Immature natural killer cell (primary cell): ENCODE results near the gene FOCAD. TPM values are rescaled to one million over a fixed set of nuclear protein-coding genes. Genes with fewer than 3 reads are reported as not detected.
"Not testable (repeated sequence)": the region's sequence is repeated elsewhere in the genome, so short reads cannot be mapped to it uniquely, and the experiment has no call there.

Experiments
- DNase-seq, 3 donors: peaks; one replicate each; pipeline ENCODE4 v3.0.0; 2022; ENCODE audit warnings: mixed read lengths in 1 of 3
- H3K27ac Mint-ChIP-seq, 6 donors: one replicate each; pipeline ENCODE4 v1.8.0; 2020; ENCODE audit warnings: mixed read lengths in 6 of 6, mild to moderate bottlenecking in 5 of 6, inconsistent platforms in 4 of 6, moderate library complexity in 3 of 6
- H3K27me3 Mint-ChIP-seq, 3 donors: one replicate each; pipeline ENCODE4 v1.8.0; 2020 to 2021; ENCODE audit warnings: low read depth in 3 of 3, mild to moderate bottlenecking in 3 of 3, mixed read lengths in 3 of 3, moderate library complexity in 3 of 3, inconsistent platforms in 1 of 3
- H3K36me3 Mint-ChIP-seq, 3 donors: one replicate each; pipeline ENCODE4 v1.8.0; 2020; ENCODE audit warnings: mixed read lengths in 3 of 3, inconsistent platforms in 2 of 3, mild to moderate bottlenecking in 2 of 3
- H3K4me1 Mint-ChIP-seq, 2 donors: one replicate each; pipeline ENCODE4 v1.8.0; 2020; ENCODE audit warnings: inconsistent platforms in 2 of 2, mild to moderate bottlenecking in 2 of 2, mixed read lengths in 2 of 2, moderate library complexity in 1 of 2
- H3K4me3 Mint-ChIP-seq, 5 donors: one replicate each; pipeline ENCODE4 v1.8.0; 2020; ENCODE audit warnings: mild to moderate bottlenecking in 5 of 5, mixed read lengths in 5 of 5, inconsistent platforms in 3 of 5, moderate library complexity in 3 of 5
- H3K9me3 Mint-ChIP-seq, 6 donors: one replicate each; pipeline ENCODE4 v1.8.0; 2020; ENCODE audit warnings: mild to moderate bottlenecking in 6 of 6, mixed read lengths in 6 of 6, inconsistent platforms in 4 of 6, moderate library complexity in 3 of 6
- polyA plus RNA-seq, 3 donors: library from polyadenylated mRNA; unstranded; fragments of 300-500 nt; fragmentation: Illumina TruSeq; gene quantifications; one replicate each; pipeline ENCODE4 v1.2.3, GENCODE V29; 2021

FOCAD gene
- polyA plus RNA-seq, 3 donors from 2014 or later, result 9.1 to 18.5 (median 13.9) TPM

DNA sequence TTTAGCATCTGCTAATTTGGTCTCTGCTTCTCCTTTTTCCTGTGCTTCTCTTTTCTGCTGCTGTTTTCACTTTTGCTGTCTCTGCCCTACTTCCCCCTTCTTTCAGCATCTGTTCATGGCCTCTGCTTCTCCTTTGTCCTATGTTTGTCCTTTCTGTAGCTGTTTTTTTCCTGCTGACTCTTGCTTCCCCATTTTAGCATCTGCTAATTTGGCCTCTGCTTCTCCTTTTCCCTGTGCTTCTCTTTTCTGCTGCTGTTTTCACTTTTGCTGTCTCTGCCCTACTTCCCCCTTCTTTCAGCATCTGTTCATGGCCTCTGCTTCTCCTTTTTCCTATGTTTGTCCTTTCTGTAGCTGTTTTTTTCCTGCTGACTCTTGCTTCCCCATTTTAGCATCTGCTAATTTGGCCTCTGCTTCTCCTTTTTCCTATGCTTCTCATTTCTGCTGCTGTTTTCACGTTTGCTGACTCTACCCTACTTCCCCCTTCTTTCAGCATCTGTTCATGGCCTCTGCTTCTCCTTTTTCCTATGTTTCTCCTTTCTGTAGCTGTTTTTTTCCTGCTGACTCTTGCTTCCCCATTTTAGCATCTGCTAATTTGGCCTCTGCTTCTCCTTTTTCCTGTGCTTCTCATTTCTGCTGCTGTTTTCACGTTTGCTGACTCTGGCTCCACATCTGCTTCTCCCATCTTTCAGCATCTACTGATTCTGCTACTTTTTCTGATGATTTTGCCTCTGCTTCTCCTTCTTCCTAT lies 290.3 kb downstream of the FOCAD start:
- H3K36me3 Mint-ChIP-seq, result peaks cover 28 to 36% (median 35%) of the 10 kb centered on the region in 3 donors
- not testable (repeated sequence) for H3K9me3 Mint-ChIP-seq

DNA sequence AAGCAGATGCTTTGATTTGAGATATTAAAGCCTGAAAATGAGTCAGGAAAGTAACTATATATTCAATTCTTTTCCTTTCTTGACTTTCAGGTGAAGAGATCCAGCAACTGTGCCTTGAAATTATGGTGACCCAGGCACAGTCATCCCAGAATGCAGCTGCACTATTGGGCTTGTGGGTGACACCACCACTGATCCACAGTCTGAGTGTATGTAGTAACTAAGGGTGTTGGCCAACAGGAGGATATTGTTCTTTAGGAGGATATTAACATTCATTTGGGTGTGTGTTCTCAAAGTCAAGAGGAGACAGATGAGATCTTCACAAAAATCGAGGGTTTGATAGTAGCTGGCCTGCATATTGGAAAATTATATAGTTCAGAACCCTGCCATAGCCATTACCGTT lies 294.2 kb downstream of the FOCAD start:
- Mint-ChIP-seq H3K36me3 (peaks cover 38 to 49% (median 48%) of the 10 kb centered on the region in 3 donors), H3K27me3 (no peaks in the 10 kb centered on the region), H3K4me3 (no peak overlapping the region), H3K9me3 (no peaks in the 10 kb centered on the region), H3K27ac (no peak overlapping the region), H3K4me1 (no peaks in the 10 kb centered on the region)
- no peak for DNase-seq

More for the DNA sequence above, 290.3 kb downstream of the FOCAD start:
- H3K4me1 Mint-ChIP-seq, H3K27me3 Mint-ChIP-seq, H3K27ac Mint-ChIP-seq, DNase-seq, H3K4me3 Mint-ChIP-seq: not testable (repeated sequence)

DNA sequence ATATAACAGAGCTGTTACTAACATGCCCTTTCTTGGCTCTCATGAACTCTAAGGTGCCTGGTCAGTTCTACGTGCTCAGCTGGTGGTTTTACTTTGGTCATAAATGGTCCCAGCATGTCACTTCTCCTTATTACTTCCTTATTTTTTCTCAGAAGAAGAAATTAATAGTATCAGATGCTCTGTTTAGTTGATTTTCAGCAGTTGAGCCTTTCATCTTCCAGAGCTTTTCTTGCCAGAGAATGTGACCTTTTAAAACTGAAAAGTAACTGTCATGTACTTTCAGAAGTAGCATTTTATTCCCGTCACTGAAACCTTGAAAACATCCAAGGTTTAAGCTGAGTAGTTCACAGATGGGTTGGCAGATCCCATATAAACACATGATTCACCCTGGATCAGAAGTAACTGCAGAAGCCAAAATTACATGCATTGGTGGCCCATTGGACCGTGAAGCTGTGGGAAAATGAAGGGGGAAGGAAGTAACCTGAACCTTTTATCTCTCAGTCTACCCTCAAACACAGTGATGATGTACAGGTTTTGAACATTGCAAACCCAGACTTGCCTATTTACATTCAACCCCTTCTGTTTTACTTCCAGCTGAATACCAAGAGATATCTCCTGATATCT lies 296.9 kb downstream of the FOCAD start:
- Mint-ChIP-seq H3K36me3 (peaks cover 41 to 48% (median 44%) of the 10 kb centered on the region in 3 donors), H3K4me3 (no peak overlapping the region), H3K4me1 (no peaks in the 10 kb centered on the region), H3K27ac (no peak overlapping the region), H3K27me3 (no peaks in the 10 kb centered on the region), H3K9me3 (no peaks in the 10 kb centered on the region)
- DNase-seq, result no peak

DNA sequence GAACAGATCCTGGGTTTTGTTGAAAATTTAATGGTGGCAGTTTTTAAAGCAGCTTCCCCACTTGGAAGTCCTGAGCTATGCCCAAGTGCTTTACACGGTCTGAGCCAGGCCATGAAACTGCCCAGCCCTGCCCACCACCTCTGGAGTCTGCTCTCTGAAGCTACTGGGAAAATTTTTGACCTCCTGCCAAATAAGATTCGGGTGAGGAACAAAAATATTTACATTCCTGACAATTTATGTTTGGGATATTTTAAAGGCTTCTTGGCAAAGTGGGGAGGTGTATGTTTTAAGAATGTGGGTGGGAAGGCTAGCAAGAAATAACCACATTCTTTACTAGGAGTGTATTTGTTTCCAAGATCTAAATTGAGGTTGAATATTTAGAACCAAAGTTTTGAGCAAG lies 297.4 kb downstream of the FOCAD start:
- Mint-ChIP-seq H3K9me3 (no peaks in the 10 kb centered on the region), H3K36me3 (peaks cover 41 to 47% (median 45%) of the 10 kb centered on the region in 3 donors), H3K4me3 (no peak overlapping the region), H3K27me3 (no peaks in the 10 kb centered on the region), H3K27ac (no peak overlapping the region), H3K4me1 (no peaks in the 10 kb centered on the region)
- DNase-seq, result no peak

GRCh38 chr9:20984506-20984905 lies 300.4 kb downstream of the FOCAD start:
- Mint-ChIP-seq H3K4me3 (no peak overlapping the region), H3K27ac (no peak overlapping the region), H3K27me3 (no peaks in the 10 kb centered on the region), H3K4me1 (no peaks in the 10 kb centered on the region), H3K36me3 (peaks cover 31 to 43% (median 35%) of the 10 kb centered on the region in 3 donors), H3K9me3 (no peaks in the 10 kb centered on the region)
- no peak for DNase-seq

- Mint-ChIP-seq H3K4me3 (no peak overlapping the region), H3K27ac (no peak overlapping the region), H3K9me3 (no peaks in the 10 kb centered on the region), H3K36me3 (peaks cover 38 to 47% (median 46%) of the 10 kb centered on the region in 3 donors), H3K4me1 (no peaks in the 10 kb centered on the region), H3K27me3 (no peaks in the 10 kb centered on the region)
- no peak for DNase-seq
Measured at GRCh38 chr9:20985851-20986600, 302.0 kb downstream of the FOCAD start.

- Mint-ChIP-seq H3K9me3 (no peaks in the 10 kb centered on the region), H3K27ac (no peak overlapping the region), H3K36me3 (peaks cover 23 to 42% (median 39%) of the 10 kb centered on the region in 3 donors), H3K4me1 (no peaks in the 10 kb centered on the region), H3K27me3 (no peaks in the 10 kb centered on the region), H3K4me3 (no peak overlapping the region)
- DNase-seq, result no peak
Measured at GRCh38 chr9:20987521-20987920, 303.5 kb downstream of the FOCAD start.

- Mint-ChIP-seq H3K27ac (no peak overlapping the region), H3K9me3 (no peaks in the 10 kb centered on the region), H3K36me3 (peaks cover 21 to 42% (median 39%) of the 10 kb centered on the region in 3 donors), H3K27me3 (no peaks in the 10 kb centered on the region), H3K4me1 (no peaks in the 10 kb centered on the region), H3K4me3 (no peak overlapping the region)
- no peak for DNase-seq
Measured at GRCh38 chr9:20988061-20988460, 304.0 kb downstream of the FOCAD start.

DNA sequence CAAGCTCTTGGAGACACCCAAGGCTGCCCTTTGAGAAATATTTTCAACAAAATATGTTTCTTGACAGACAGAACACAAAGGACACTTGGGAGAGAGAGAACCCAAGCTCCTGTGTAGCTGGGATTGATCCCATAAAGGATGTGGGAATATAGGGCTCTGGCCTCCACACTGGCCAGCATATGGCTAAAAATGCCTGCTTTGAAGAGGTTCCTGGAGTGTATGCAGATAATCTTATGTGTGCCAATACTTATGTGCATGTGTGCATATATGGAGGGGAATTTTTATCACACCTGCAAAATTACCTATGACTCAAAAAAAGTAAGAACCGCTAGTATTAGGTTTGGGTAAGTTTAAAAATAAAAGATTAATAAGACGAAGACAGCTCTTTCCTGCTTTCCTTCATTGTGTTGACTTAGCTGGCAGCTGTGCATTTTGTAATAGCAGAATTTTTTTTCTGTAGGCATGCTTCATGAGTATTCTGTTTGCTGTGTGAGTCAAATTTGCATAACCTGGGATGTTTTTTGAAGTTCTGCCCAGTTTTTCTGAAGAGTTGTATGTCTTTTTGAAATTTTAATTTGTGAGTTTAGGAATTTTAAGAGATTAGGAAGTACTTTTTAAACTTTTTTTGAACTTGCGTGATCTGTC lies 304.7 kb downstream of the FOCAD start:
- Mint-ChIP-seq H3K27ac (no peak overlapping the region), H3K9me3 (no peaks in the 10 kb centered on the region), H3K36me3 (peaks cover 21 to 45% (median 39%) of the 10 kb centered on the region in 3 donors), H3K4me3 (no peak overlapping the region), H3K4me1 (peaks cover 0 to under 1% of the 10 kb centered on the region in 2 donors), H3K27me3 (no peaks in the 10 kb centered on the region)
- DNase-seq, result no peak

GRCh38 chr9:20989923-20990341 lies 305.9 kb downstream of the FOCAD start:
- H3K4me3 Mint-ChIP-seq, result no peak overlapping the region
- H3K27ac Mint-ChIP-seq, result no peak overlapping the region
- no peaks in the 10 kb centered on the region for H3K27me3 Mint-ChIP-seq
- peaks cover 3 to 9% of the 10 kb centered on the region in 2 donors for H3K4me1 Mint-ChIP-seq
- no peak for DNase-seq
- H3K36me3 Mint-ChIP-seq, result peaks cover 21 to 49% (median 46%) of the 10 kb centered on the region in 3 donors
- no peaks in the 10 kb centered on the region for H3K9me3 Mint-ChIP-seq

DNA sequence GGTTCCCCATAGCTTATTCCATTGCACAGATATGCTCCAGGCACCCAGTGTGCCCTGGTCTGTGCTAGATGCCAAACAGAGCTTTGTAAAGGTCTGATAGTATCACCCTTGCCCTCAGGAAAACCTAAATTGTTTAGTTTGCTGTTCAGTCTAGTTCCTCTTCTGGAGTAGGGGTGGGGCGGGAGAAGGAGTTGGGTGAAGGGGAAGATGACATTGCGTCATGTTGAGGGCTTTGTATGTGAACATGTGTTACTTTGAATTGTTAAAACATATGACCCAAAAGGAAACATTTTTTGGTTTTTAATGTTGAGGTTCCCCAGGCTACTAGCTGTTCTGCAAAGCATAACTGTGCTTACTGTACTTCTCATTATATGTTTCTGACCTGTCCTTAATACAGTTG lies 306.8 kb downstream of the FOCAD start:
- H3K4me1 Mint-ChIP-seq, result peaks cover 3 to 19% of the 10 kb centered on the region in 2 donors
- no peak overlapping the region for H3K27ac Mint-ChIP-seq
- peaks cover 20 to 56% (median 50%) of the 10 kb centered on the region in 3 donors for H3K36me3 Mint-ChIP-seq

DNA sequence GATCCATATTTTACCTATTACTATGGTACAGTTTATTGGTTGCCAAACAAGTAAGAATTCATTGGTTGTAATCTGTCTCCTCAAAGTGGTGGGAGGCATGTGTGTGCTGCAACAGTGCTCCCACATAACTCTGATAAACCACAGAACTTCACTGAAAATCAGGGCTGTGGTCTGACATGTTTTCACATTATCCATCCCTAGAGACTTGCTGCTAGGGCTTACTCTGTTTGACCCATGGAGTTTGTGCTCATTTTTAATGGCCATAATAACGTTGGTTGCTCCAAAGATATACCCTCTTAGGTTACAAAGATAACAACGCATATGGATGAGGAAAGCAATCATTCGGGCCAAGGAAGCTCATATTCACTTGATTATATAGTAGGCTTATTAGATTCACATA lies 310.4 kb downstream of the FOCAD start:
- H3K4me1 Mint-ChIP-seq, result peaks cover 22 to 41% of the 10 kb centered on the region in 2 donors
- no peak overlapping the region for H3K27ac Mint-ChIP-seq
- no peak for DNase-seq
- H3K9me3 Mint-ChIP-seq, result no peaks in the 10 kb centered on the region
- peaks cover 13 to 45% (median 39%) of the 10 kb centered on the region in 3 donors for H3K36me3 Mint-ChIP-seq
- H3K4me3 Mint-ChIP-seq, result no peak overlapping the region
- H3K27me3 Mint-ChIP-seq, result no peaks in the 10 kb centered on the region

More for the DNA sequence above, 306.8 kb downstream of the FOCAD start:
- H3K27me3 Mint-ChIP-seq, result no peaks in the 10 kb centered on the region
- no peak overlapping the region for H3K4me3 Mint-ChIP-seq
- no peak for DNase-seq
- no peaks in the 10 kb centered on the region for H3K9me3 Mint-ChIP-seq

DNA sequence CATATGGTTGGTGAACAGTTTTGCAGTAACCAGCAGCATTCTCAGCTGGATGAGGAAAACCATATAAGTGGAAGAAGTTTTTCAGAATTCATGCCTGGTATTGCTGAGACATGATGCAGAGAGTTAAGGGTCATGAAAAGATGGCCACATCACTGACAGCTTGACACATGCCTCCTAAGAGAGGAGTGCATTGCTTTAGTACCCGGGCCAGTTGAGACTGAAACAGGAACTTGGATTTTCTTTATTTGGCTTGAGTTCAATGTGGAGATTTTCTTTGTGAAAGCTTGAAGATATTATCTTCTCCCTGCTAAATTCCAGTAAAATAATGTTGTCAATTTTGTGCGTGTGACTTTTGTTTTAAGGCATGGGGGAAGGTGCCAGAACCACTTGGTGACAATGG lies 311.6 kb downstream of the FOCAD start:
- no peak overlapping the region for H3K4me3 Mint-ChIP-seq
- H3K4me1 Mint-ChIP-seq, result peaks cover 25 to 46% of the 10 kb centered on the region in 2 donors
- H3K9me3 Mint-ChIP-seq, result no peaks in the 10 kb centered on the region
- peak overlapping the region in 4 of 6 donors; percentile 44 to 82 (median 52) for H3K27ac Mint-ChIP-seq
- DNase-seq, result no peak
- no peaks in the 10 kb centered on the region for H3K27me3 Mint-ChIP-seq
- peaks cover 6 to 37% (median 32%) of the 10 kb centered on the region in 3 donors for H3K36me3 Mint-ChIP-seq
